Activated CD8-positive, alpha-beta T cell treated with anti-CD3 and anti-CD28 coated beads for 36 hours (primary cell): ENCODE data around the gene PTPRD. TPM values are rescaled to one million over a fixed set of nuclear protein-coding genes. Genes with fewer than 3 reads are reported as not detected.
A peak's percentile ranks its signal among the peaks of the same experiment; 100 is the strongest.

Experiments
- ATAC-seq: fragments of 200-7000 bp; cut with Tn5 transposase; one replicate; pipeline ENCODE4 v1.10.0; 2021; ENCODE audit warnings: mild to moderate bottlenecking, moderate library complexity
- CTCF ChIA-PET: fragments of 350-600 bp; sonication (Branson Sonifier 250); formaldehyde crosslinking; loops from one replicate; lab custom pipeline; 2021; ENCODE audit warnings: antibody characterized with exemption; lab: Charles Lee
- POLR2A ChIA-PET: fragments of 350-600 bp; sonication (Branson Sonifier 250); formaldehyde crosslinking; loops from one replicate; lab custom pipeline; 2021; ENCODE audit warnings: antibody characterized with exemption; lab: Charles Lee
- DNase-seq: peaks from one replicate; pipeline ENCODE4 v3.0.0-alpha.2; 2020
- H3K27ac Mint-ChIP-seq: one replicate; pipeline ENCODE4 v1.8.0; 2021; ENCODE audit warnings: mild to moderate bottlenecking, mixed read lengths
- H3K27me3 Mint-ChIP-seq: one replicate; pipeline ENCODE4 v1.8.0; 2021; ENCODE audit warnings: mixed read lengths
- H3K36me3 Mint-ChIP-seq: one replicate; pipeline ENCODE4 v1.8.0; 2021; ENCODE audit warnings: low read depth, mixed read lengths
- H3K4me1 Mint-ChIP-seq: one replicate; pipeline ENCODE4 v1.8.0; 2021; ENCODE audit warnings: low read depth, mixed read lengths
- H3K4me3 Mint-ChIP-seq: one replicate; pipeline ENCODE4 v1.8.0; 2021; ENCODE audit warnings: mild to moderate bottlenecking, moderate library complexity, mixed read lengths
- H3K9me3 Mint-ChIP-seq: one replicate; pipeline ENCODE4 v1.8.0; 2021; ENCODE audit warnings: mixed read lengths
- CTCF ChIP-seq: fragments of 200-600 bp; IDR thresholded peaks from one replicate; pipeline ENCODE4 v1.8.0; 2022; ENCODE audit warnings: antibody characterized with exemption, mild to moderate bottlenecking
- intact Hi-C: fragments of 100-400 bp; cut with micrococcal nuclease; formaldehyde crosslinking; loops from one replicate; pipeline ENCODE4 v1.10.0; 2022
- total RNA-seq, 2 experiments: library from RNA; stranded (reverse); gene quantifications; one replicate each; pipeline ENCODE4 v1.2.3, GENCODE V29; 2021

The PTPRD gene
- total RNA-seq: not detected

GRCh38 chr9:10612641-10613398 is at the start of gene PTPRD:
Gene PTPRD (minus strand): TSS chr9:10613002.
- peak; percentile 89 for ATAC-seq
- Mint-ChIP-seq H3K4me1 (peaks cover 2% of the 10 kb centered on the region), H3K27ac (no peak within 1 kb of the TSS), H3K36me3 (no peaks in the 10 kb centered on the region), H3K27me3 (peaks cover 26% of the 10 kb centered on the region), H3K4me3 (peak within 1 kb of the TSS; percentile 13), H3K9me3 (no peaks in the 10 kb centered on the region)
- ChIA-PET CTCF (no interaction called here), POLR2A (no interaction called here)
- DNase-seq: peak; percentile 40
- intact Hi-C loops: no loop called here
- TF ChIP-seq CTCF: no peak

- Mint-ChIP-seq H3K9me3 (peaks cover 12% of the 10 kb centered on the region), H3K27ac (no peak overlapping the region), H3K4me1 (no peaks in the 10 kb centered on the region), H3K4me3 (no peak overlapping the region), H3K36me3 (no peaks in the 10 kb centered on the region), H3K27me3 (no peaks in the 10 kb centered on the region)
- ChIA-PET CTCF (no interaction called here), POLR2A (no interaction called here)
- DNase-seq: no peak
- ATAC-seq: no peak
- intact Hi-C loops: no loop called here
- no peak for TF ChIP-seq CTCF
Measured at GRCh38 chr9:10661994-10662393, 49.2 kb upstream of the PTPRD start.

GRCh38 chr9:10661376-10661775 is 48.6 kb upstream of the PTPRD start:
- Mint-ChIP-seq H3K4me3 (no peak overlapping the region), H3K27me3 (no peaks in the 10 kb centered on the region), H3K27ac (no peak overlapping the region), H3K36me3 (no peaks in the 10 kb centered on the region), H3K9me3 (peaks cover 12% of the 10 kb centered on the region), H3K4me1 (no peaks in the 10 kb centered on the region)
- DNase-seq (no peak), ATAC-seq (no peak)
- intact Hi-C loops: no loop called here
- ChIA-PET CTCF (no interaction called here), POLR2A (no interaction called here)
- TF ChIP-seq CTCF: no peak

- no peak for TF ChIP-seq CTCF
- H3K4me1 Mint-ChIP-seq: no peaks in the 10 kb centered on the region
Measured at GRCh38 chr9:10651012-10651411, 38.2 kb upstream of the PTPRD start.

DNA sequence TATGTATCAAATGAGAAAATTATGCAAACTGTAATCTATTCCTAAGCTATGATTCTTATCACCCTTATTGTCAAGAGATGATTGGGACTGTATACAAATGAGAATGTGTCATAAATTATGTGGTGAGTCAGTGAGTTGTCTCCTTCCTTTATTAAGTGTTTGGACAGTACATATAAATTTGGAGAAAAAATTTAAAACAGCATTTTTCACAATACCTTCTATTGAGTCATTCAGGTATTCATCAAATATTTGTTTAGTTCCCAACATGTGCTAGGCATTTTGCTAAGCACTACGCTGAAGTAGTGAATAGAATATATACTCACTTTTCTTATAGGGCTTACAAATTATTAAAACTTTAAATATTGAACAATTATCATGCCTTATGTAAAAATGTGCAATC is 36.3 kb upstream of the PTPRD start:
- ATAC-seq: no peak
- no peaks in the 10 kb centered on the region for H3K36me3 Mint-ChIP-seq
- H3K27ac Mint-ChIP-seq: no peak overlapping the region
- H3K9me3 Mint-ChIP-seq: peaks cover 14% of the 10 kb centered on the region
- H3K4me3 Mint-ChIP-seq: no peak overlapping the region
- no peaks in the 10 kb centered on the region for H3K4me1 Mint-ChIP-seq
- DNase-seq: no peak
- CTCF ChIA-PET: no interaction called here
- no peaks in the 10 kb centered on the region for H3K27me3 Mint-ChIP-seq
- TF ChIP-seq CTCF: no peak
- intact Hi-C loops: no loop called here
- POLR2A ChIA-PET: no interaction called here

More at GRCh38 chr9:10651012-10651411, 38.2 kb upstream of the PTPRD start:
- POLR2A ChIA-PET: no interaction called here
- ATAC-seq (no peak), DNase-seq (no peak)
- Mint-ChIP-seq H3K27me3 (no peaks in the 10 kb centered on the region), H3K9me3 (peaks cover 15% of the 10 kb centered on the region), H3K4me3 (no peak overlapping the region), H3K36me3 (no peaks in the 10 kb centered on the region), H3K27ac (no peak overlapping the region)
- intact Hi-C loops: no loop called here
- CTCF ChIA-PET: no interaction called here
